Muscle layer of colon (tissue), 2 donors: ENCODE data around the gene SORT1.

ENCODE experiments used
- H3K27ac ChIP-seq: one replicate; pipeline ENCODE4 v1.7.0; 2013; ENCODE audit warnings: low read depth, mild to moderate bottlenecking, low read length, moderate library complexity
- H3K27me3 ChIP-seq, 2 donors: one replicate each; pipeline ENCODE4 v1.7.0; 2013; ENCODE audit warnings: low read length in 2 of 2, mild to moderate bottlenecking in 2 of 2; ENCODE audit not compliant: insufficient read depth in 2 of 2, control insufficient read depth in 1 of 2
- H3K36me3 ChIP-seq: one replicate; pipeline ENCODE4 v1.7.0; 2013; ENCODE audit warnings: mild to moderate bottlenecking, low read length; ENCODE audit not compliant: insufficient read depth
- H3K4me1 ChIP-seq: one replicate; pipeline ENCODE4 v1.7.0; 2013; ENCODE audit warnings: mild to moderate bottlenecking, low read length; ENCODE audit not compliant: insufficient read depth
- H3K4me3 ChIP-seq, 2 donors: one replicate each; pipeline ENCODE4 v1.7.0; 2013; ENCODE audit warnings: low read length in 2 of 2, low read depth in 1 of 2, mild to moderate bottlenecking in 1 of 2, moderate library complexity in 1 of 2
- H3K9ac ChIP-seq: one replicate; pipeline ENCODE4 v1.7.0; 2013; ENCODE audit warnings: low read length
- H3K9me3 ChIP-seq: one replicate; pipeline ENCODE4 v1.7.0; 2013; ENCODE audit warnings: mild to moderate bottlenecking, low read length
- donor health status: abdominal sarcoma.
- donor health status: Adenocarcinoma of cecum.

Gene SORT1

DNA sequence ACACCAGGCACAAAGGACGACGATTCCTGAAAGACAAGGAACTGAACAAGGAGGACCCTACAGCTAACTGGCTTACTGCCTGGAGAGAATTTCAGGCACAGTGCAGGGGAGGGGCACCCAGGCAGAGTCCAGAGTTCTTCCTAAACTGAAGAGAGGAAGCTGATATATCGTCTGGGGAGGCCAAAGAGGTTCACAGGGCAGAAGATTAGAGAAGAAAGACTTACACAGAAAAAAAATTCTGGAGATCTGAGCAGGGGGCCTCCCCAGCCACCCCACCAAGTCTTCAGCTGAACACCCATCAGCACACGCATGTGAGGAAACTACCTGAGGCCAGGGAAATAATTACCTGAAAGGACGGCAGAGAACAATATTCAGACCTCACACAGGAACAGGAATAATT, 24.6 kb downstream of the SORT1 start:
- Histone ChIP-seq H3K9me3 (no peaks in the 10 kb centered on the region), H3K36me3 (no peaks in the 10 kb centered on the region), H3K4me3 (no peak overlapping the region), H3K27me3 (no peaks in the 10 kb centered on the region), H3K4me1 (peaks cover 20% of the 10 kb centered on the region), H3K27ac (no peak overlapping the region), H3K9ac (no peak overlapping the region)

- H3K4me3 ChIP-seq = no peak overlapping the region
- H3K36me3 ChIP-seq = peaks cover 4% of the 10 kb centered on the region
- no peak overlapping the region for H3K27ac ChIP-seq
- H3K9me3 ChIP-seq = no peaks in the 10 kb centered on the region
- H3K9ac ChIP-seq = no peak overlapping the region
- no peaks in the 10 kb centered on the region for H3K27me3 ChIP-seq
- H3K4me1 ChIP-seq = peaks cover 20% of the 10 kb centered on the region
Observed at GRCh38 chr1:109372281-109372680, 25.4 kb downstream of the SORT1 start.

DNA sequence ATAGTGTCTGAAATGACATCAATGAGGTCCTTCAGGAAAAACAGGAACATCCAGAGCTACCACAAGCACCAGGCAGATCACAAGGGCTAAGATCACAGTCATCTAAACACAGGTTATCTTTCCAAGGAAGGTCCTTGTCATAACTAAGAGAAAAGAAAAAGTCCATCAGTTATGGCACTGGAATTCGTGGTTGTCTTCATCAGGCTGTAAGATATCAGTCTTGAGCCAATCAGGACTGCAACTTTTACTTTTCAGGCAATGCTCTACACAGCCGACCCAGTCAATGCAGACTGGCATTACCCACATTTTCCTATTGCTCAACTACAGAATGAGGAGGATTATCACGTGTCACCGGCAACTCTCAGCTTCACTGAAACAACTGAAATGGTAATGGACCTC, 26.4 kb downstream of the SORT1 start:
- Histone ChIP-seq H3K9ac (no peak overlapping the region), H3K4me1 (peaks cover 20% of the 10 kb centered on the region), H3K36me3 (peaks cover 13% of the 10 kb centered on the region), H3K9me3 (no peaks in the 10 kb centered on the region), H3K27me3 (no peaks in the 10 kb centered on the region), H3K4me3 (peak overlapping the region in 1 of 2 donors; percentile 26), H3K27ac (peak overlapping the region; percentile 72)

DNA sequence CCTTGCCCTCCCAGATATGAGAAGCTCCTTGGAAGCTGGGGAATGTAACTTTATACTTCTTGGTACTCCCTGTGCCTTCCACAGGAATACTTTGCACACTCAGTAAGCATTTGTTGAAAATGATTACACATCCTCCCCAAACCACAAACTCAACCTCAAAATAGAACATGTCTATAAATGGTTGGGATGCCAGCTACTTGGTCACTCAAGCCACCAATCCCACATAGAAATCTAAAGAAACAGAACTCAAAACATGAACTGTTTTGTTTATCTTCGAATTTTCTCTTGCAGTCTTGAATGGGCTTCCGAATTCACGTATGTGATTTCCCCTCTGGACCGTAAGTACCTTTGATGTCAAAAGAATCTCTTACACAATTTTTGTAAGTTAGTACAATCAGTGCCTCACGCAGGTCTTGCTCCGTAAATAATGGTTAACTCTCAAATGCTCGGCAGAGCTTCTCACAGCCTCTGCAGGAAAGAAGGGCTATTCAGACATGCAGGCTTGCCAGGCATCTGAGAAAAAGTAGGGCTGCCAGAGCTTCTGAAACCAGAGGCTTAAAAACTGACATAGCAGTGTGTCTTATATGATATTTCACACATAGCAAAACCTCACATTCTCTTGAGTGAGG, 26.9 kb downstream of the SORT1 start:
- peak overlapping the region in 1 of 2 donors; percentile 26 for H3K4me3 ChIP-seq
- peaks cover 20% of the 10 kb centered on the region for H3K4me1 ChIP-seq
- H3K36me3 ChIP-seq = peaks cover 17% of the 10 kb centered on the region
- H3K9me3 ChIP-seq = no peaks in the 10 kb centered on the region
- H3K27ac ChIP-seq = peak overlapping the region; percentile 72
- H3K27me3 ChIP-seq = no peaks in the 10 kb centered on the region
- no peak overlapping the region for H3K9ac ChIP-seq

- Histone ChIP-seq H3K9ac (no peak overlapping the region), H3K36me3 (peaks cover 20% of the 10 kb centered on the region), H3K9me3 (no peaks in the 10 kb centered on the region), H3K27ac (peak overlapping the region; percentile 56), H3K4me1 (peaks cover 20% of the 10 kb centered on the region), H3K4me3 (no peak overlapping the region), H3K27me3 (no peaks in the 10 kb centered on the region)
Observed at GRCh38 chr1:109369167-109369746, 28.5 kb downstream of the SORT1 start.

- Histone ChIP-seq H3K9me3 (no peaks in the 10 kb centered on the region), H3K27me3 (no peaks in the 10 kb centered on the region), H3K36me3 (peaks cover 20% of the 10 kb centered on the region), H3K4me1 (peaks cover 20% of the 10 kb centered on the region), H3K27ac (peak overlapping the region; percentile 32), H3K4me3 (no peak overlapping the region), H3K9ac (no peak overlapping the region)
Observed at GRCh38 chr1:109368464-109368863, 29.3 kb downstream of the SORT1 start.

DNA sequence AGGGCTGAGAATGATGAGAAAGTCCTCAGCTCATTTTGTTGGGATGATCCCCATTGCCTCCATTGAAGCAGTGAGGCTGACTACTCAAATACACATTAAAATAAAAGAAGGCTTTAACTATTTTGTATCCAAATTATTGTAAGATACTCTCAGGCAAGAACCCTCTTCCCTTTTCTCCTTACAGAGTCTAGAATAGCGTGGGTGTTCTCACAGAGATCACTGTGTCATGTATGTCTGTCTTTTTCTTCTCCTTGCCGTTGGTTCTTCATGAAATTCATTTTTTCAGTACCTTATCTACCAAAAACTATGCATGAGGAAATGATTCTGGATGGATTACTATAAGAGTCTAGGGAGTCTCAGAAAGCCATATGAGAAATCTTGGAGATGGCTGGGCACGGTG, 30.1 kb downstream of the SORT1 start:
- no peaks in the 10 kb centered on the region for H3K27me3 ChIP-seq
- H3K9me3 ChIP-seq = no peaks in the 10 kb centered on the region
- no peak overlapping the region for H3K9ac ChIP-seq
- H3K36me3 ChIP-seq = peaks cover 20% of the 10 kb centered on the region
- H3K4me3 ChIP-seq = no peak overlapping the region
- H3K27ac ChIP-seq = no peak overlapping the region
- peaks cover 15% of the 10 kb centered on the region for H3K4me1 ChIP-seq

GRCh38 chr1:109365642-109366204, 32.0 kb downstream of the SORT1 start:
- peaks cover 20% of the 10 kb centered on the region for H3K36me3 ChIP-seq
- no peak overlapping the region for H3K4me3 ChIP-seq
- H3K9ac ChIP-seq = no peak overlapping the region
- H3K4me1 ChIP-seq = peaks cover 11% of the 10 kb centered on the region
- no peaks in the 10 kb centered on the region for H3K9me3 ChIP-seq
- H3K27me3 ChIP-seq = no peaks in the 10 kb centered on the region
- H3K27ac ChIP-seq = no peak overlapping the region

GRCh38 chr1:109361649-109362048, 36.1 kb downstream of the SORT1 start:
- Histone ChIP-seq H3K27ac (no peak overlapping the region), H3K9ac (no peak overlapping the region), H3K27me3 (no peaks in the 10 kb centered on the region), H3K36me3 (peaks cover 10% of the 10 kb centered on the region), H3K9me3 (no peaks in the 10 kb centered on the region), H3K4me1 (peaks cover 18% of the 10 kb centered on the region), H3K4me3 (no peak overlapping the region)

- Histone ChIP-seq H3K27me3 (no peaks in the 10 kb centered on the region), H3K4me3 (no peak overlapping the region), H3K9me3 (no peaks in the 10 kb centered on the region), H3K9ac (no peak overlapping the region), H3K4me1 (peaks cover 18% of the 10 kb centered on the region), H3K27ac (no peak overlapping the region), H3K36me3 (peaks cover 5% of the 10 kb centered on the region)
Observed at GRCh38 chr1:109361069-109361468, 36.6 kb downstream of the SORT1 start.

GRCh38 chr1:109357616-109358015, 40.1 kb downstream of the SORT1 start:
- Histone ChIP-seq H3K27ac (no peak overlapping the region), H3K4me3 (no peak overlapping the region), H3K9me3 (no peaks in the 10 kb centered on the region), H3K9ac (no peak overlapping the region), H3K27me3 (no peaks in the 10 kb centered on the region), H3K36me3 (peaks cover 10% of the 10 kb centered on the region), H3K4me1 (peaks cover 18% of the 10 kb centered on the region)

DNA sequence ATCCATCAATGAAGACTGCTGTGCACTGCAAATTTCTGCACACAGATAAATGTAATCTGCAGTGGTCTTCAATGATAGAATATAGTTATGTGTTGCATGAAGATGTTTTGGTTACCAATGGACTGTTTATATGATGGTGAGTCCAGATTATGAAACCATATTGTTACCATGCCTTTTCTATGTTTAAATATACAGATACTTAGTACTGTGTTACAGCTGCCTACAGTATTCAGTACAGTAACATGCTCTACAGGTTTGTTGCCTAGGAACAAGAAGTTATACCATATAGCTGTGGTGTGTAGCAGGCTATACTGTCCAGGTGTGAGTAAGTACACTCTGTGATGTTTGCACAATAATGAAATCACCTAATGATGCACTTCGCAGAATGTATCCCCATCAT, 40.8 kb downstream of the SORT1 start:
- H3K27ac ChIP-seq = no peak overlapping the region

More for the DNA sequence above, 40.8 kb downstream of the SORT1 start:
- Histone ChIP-seq H3K9me3 (no peaks in the 10 kb centered on the region), H3K9ac (no peak overlapping the region), H3K36me3 (peaks cover 10% of the 10 kb centered on the region), H3K4me1 (peaks cover 16% of the 10 kb centered on the region), H3K27me3 (no peaks in the 10 kb centered on the region), H3K4me3 (no peak overlapping the region)
